H9 (cell line): ENCODE results near the gene PPARGC1A. TPM values are rescaled to one million over a fixed set of nuclear protein-coding genes. Genes with fewer than 3 reads are reported as not detected.

Source experiments
- DNase-seq: peaks from one replicate; pipeline ENCODE4 v3.0.0-alpha.2; 2017
- H2AFZ ChIP-seq: one replicate; pipeline ENCODE4 v1.6.1; 2013; ENCODE audit warnings: mild to moderate bottlenecking, low read length, control low read depth, moderate library complexity
- H2AK5ac ChIP-seq: 2 replicates; pipeline ENCODE4 v1.6.1; 2013; ENCODE audit warnings: low read length, control low read depth, mixed read lengths; ENCODE audit not compliant: insufficient read length
- H2BK120ac ChIP-seq: one replicate; pipeline ENCODE4 v1.6.1; 2013; ENCODE audit warnings: low read depth, mild to moderate bottlenecking, low read length, control low read depth, inconsistent platforms; ENCODE audit not compliant: poor library complexity, severe bottlenecking
- H2BK12ac ChIP-seq: 2 replicates; pipeline ENCODE4 v1.6.1; 2013; ENCODE audit warnings: low read length, control low read depth, mixed read lengths, low read depth; ENCODE audit not compliant: insufficient read length
- H2BK15ac ChIP-seq: 2 replicates; pipeline ENCODE4 v1.6.1; 2013; ENCODE audit warnings: low read depth, low read length, control low read depth
- H2BK20ac ChIP-seq: one replicate; pipeline ENCODE4 v1.6.1; 2013; ENCODE audit warnings: low read depth, mild to moderate bottlenecking, low read length, control low read depth, inconsistent platforms; ENCODE audit not compliant: poor library complexity, severe bottlenecking
- H2BK5ac ChIP-seq: 2 replicates; pipeline ENCODE4 v1.6.1; 2013; ENCODE audit warnings: low read length, control low read depth, mixed read lengths; ENCODE audit not compliant: insufficient read length
- H3K14ac ChIP-seq: 2 replicates; pipeline ENCODE4 v1.6.1; 2013; ENCODE audit warnings: low read length, control low read depth; ENCODE audit not compliant: insufficient read depth
- H3K18ac ChIP-seq: 2 replicates; pipeline ENCODE4 v1.6.1; 2013; ENCODE audit warnings: low read depth, mild to moderate bottlenecking, mixed read lengths, low read length, control low read depth; ENCODE audit not compliant: insufficient read length
- H3K23ac ChIP-seq: 2 replicates; pipeline ENCODE4 v1.6.1; 2013; ENCODE audit warnings: low read length, control low read depth, mixed read lengths, low read depth; ENCODE audit not compliant: insufficient read length
- H3K23me2 ChIP-seq: 2 replicates; pipeline ENCODE4 v1.6.1; 2013; ENCODE audit warnings: low read depth, mild to moderate bottlenecking, mixed read lengths, low read length, control low read depth; ENCODE audit not compliant: insufficient read length, poor library complexity, severe bottlenecking
- H3K27ac ChIP-seq: 2 replicates; pipeline ENCODE4 v1.5.1; 2013; ENCODE audit warnings: low read length, control low read depth, mixed read lengths, low read depth; ENCODE audit not compliant: insufficient read length
- H3K27me3 ChIP-seq: 2 replicates; pipeline ENCODE4 v1.6.1; 2013; ENCODE audit warnings: low read length, control low read depth, inconsistent platforms; ENCODE audit not compliant: insufficient read depth
- H3K4ac ChIP-seq: 2 replicates; pipeline ENCODE4 v1.6.1; 2013; ENCODE audit warnings: low read depth, mild to moderate bottlenecking, control low read depth, inconsistent platforms, low read length, moderate library complexity
- H3K4me1 ChIP-seq: 2 replicates; pipeline ENCODE4 v1.6.1; 2013; ENCODE audit warnings: low read length, control low read depth, inconsistent platforms; ENCODE audit not compliant: insufficient read depth
- H3K4me2 ChIP-seq: 2 replicates; pipeline ENCODE4 v1.6.1; 2013; ENCODE audit warnings: low read length, control low read depth, mixed read lengths; ENCODE audit not compliant: insufficient read length, insufficient read depth
- H3K56ac ChIP-seq: 2 replicates; pipeline ENCODE4 v1.6.1; 2013; ENCODE audit warnings: low read depth, mild to moderate bottlenecking, mixed read lengths, low read length, control low read depth; ENCODE audit not compliant: insufficient read length
- H3K79me1 ChIP-seq: 2 replicates; pipeline ENCODE4 v1.6.1; 2013; ENCODE audit warnings: low read depth, mild to moderate bottlenecking, moderate library complexity, low read length, control low read depth, inconsistent platforms; ENCODE audit not compliant: insufficient read depth, poor library complexity, severe bottlenecking
- H3K79me2 ChIP-seq: 2 replicates; pipeline ENCODE4 v1.6.1; 2013; ENCODE audit warnings: low read length, control low read depth, inconsistent platforms; ENCODE audit not compliant: insufficient read depth
- H3K9ac ChIP-seq: 2 replicates; pipeline ENCODE4 v1.6.1; 2013; ENCODE audit warnings: low read length, control low read depth, mixed read lengths; ENCODE audit not compliant: insufficient read length; ENCODE audit errors: extremely low read depth
- H3K9me3 ChIP-seq: one replicate; pipeline ENCODE4 v1.6.1; 2013; ENCODE audit warnings: low read depth, low read length, inconsistent platforms; ENCODE audit not compliant: control insufficient read depth
- H3T11ph ChIP-seq: one replicate; pipeline ENCODE4 v1.6.1; 2013; ENCODE audit warnings: mild to moderate bottlenecking, low read length, control low read depth, inconsistent platforms
- H4K20me1 ChIP-seq: one replicate; pipeline ENCODE4 v1.6.1; 2013; ENCODE audit not compliant: control insufficient read depth, insufficient read length, insufficient read depth
- H4K5ac ChIP-seq: 2 replicates; pipeline ENCODE4 v1.6.1; 2013; ENCODE audit warnings: low read depth, mild to moderate bottlenecking, mixed read lengths, low read length, control low read depth; ENCODE audit not compliant: insufficient read length
- H4K8ac ChIP-seq: replicated peaks from 2 replicates; pipeline ENCODE4 v1.6.1; 2013; ENCODE audit warnings: low read length, control low read depth, mixed read lengths, low read depth; ENCODE audit not compliant: insufficient read length
- H4K91ac ChIP-seq: 2 replicates; pipeline ENCODE4 v1.6.1; 2013; ENCODE audit warnings: low read depth, mild to moderate bottlenecking, moderate library complexity, mixed read lengths, low read length, control low read depth; ENCODE audit not compliant: insufficient read length
- H3K27ac Mint-ChIP-seq, 3 experiments: 2 replicates in 2 of 3; 3 replicates in 1 of 3; pipeline ENCODE4 v1.8.0; 2020 to 2021; ENCODE audit warnings: mixed read lengths in 3 of 3, mild to moderate bottlenecking in 1 of 3, moderate library complexity in 1 of 3
- H3K27me3 Mint-ChIP-seq: 2 replicates; pipeline ENCODE4 v1.8.0; 2021; ENCODE audit warnings: low read depth, mild to moderate bottlenecking, moderate library complexity, mixed read lengths
- H3K36me3 Mint-ChIP-seq, 3 experiments: 2 replicates in 2 of 3; 3 replicates in 1 of 3; pipeline ENCODE4 v1.8.0; 2020 to 2021; ENCODE audit warnings: low read depth in 3 of 3, mixed read lengths in 3 of 3; ENCODE audit not compliant: insufficient read depth in 1 of 3
- H3K4me1 Mint-ChIP-seq, 2 experiments: 2 replicates each; pipeline ENCODE4 v1.8.0; 2020; ENCODE audit warnings: mixed read lengths in 2 of 2
- H3K4me3 Mint-ChIP-seq, 2 experiments: 2 replicates in 1 of 2; 3 replicates in 1 of 2; pipeline ENCODE4 v1.8.0; 2020 to 2021; ENCODE audit warnings: mild to moderate bottlenecking in 2 of 2, mixed read lengths in 2 of 2, moderate library complexity in 1 of 2
- H3K9me3 Mint-ChIP-seq, 2 experiments: 2 replicates in 1 of 2; 3 replicates in 1 of 2; pipeline ENCODE4 v1.8.0; 2020; ENCODE audit warnings: mild to moderate bottlenecking in 2 of 2, mixed read lengths in 2 of 2, moderate library complexity in 1 of 2
- total RNA-seq: library from RNA; stranded (reverse); gene quantifications from 2 replicates; pipeline ENCODE4 v1.2.1, GENCODE V29; 2021
- TF ChIP-seq, protein P1 (sequence below): fragments of 200-600 bp; sonication (generic); conservative IDR thresholded peaks from 3 replicates; pipeline ENCODE4 v1.8.0; 2021; ENCODE audit warnings: antibody characterized with exemption, mild to moderate bottlenecking

The PPARGC1A gene
- total RNA-seq, 1 experiment from 2014 or later, result 1.7 TPM

DNA sequence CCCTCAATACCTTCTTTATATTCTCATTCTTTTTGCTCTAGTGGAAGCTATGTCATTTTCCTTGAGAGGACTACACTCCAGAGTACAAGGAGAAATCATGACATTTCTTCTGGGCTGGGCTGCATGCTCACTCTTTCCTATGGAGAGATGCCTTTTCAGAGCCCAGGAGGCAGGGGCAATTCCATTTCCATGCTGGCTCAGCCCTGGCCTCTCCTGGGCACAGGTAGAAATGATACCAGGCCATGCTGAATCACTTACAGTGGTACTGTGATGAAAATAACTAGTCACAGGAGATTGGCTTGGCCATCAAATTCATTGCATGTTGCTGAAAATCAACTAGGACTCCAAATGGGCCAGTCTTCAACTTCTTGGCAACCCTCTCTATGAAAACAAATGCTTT lies 34.0 kb upstream of the PPARGC1A start:
- Histone ChIP-seq H4K20me1 (no peaks in the 10 kb centered on the region), H2BK120ac (no peak overlapping the region)

More for the DNA sequence above, 34.0 kb upstream of the PPARGC1A start:
- Mint-ChIP-seq H3K4me3 (no peak overlapping the region), H3K9me3 (no peaks in the 10 kb centered on the region), H3K27me3 (no peaks in the 10 kb centered on the region), H3K36me3 (no peaks in the 10 kb centered on the region), H3K4me1 (peaks cover 19 to 28% of the 10 kb centered on the region in 2 experiments), H3K27ac (no peak overlapping the region)
- H2AFZ ChIP-seq, result no peak overlapping the region
- H3K9me3 ChIP-seq, result no peaks in the 10 kb centered on the region
- H3T11ph ChIP-seq, result no peak overlapping the region
- no peaks in the 10 kb centered on the region for H3K79me1 ChIP-seq
- H4K5ac ChIP-seq, result no peak overlapping the region
- no peak for DNase-seq
- H2BK12ac ChIP-seq, result no peak overlapping the region
- no peak overlapping the region for H3K23ac ChIP-seq
- H2BK20ac ChIP-seq, result no peak overlapping the region
- no peak overlapping the region for H3K14ac ChIP-seq
- no peak overlapping the region for H3K27ac ChIP-seq
- no peaks in the 10 kb centered on the region for H3K79me2 ChIP-seq
- no peak overlapping the region for H2BK5ac ChIP-seq
- H3K4ac ChIP-seq, result no peak overlapping the region
- H3K18ac ChIP-seq, result no peak overlapping the region
- no peak overlapping the region for H3K56ac ChIP-seq
- no peak overlapping the region for H2BK15ac ChIP-seq
- H3K4me1 ChIP-seq, result no peaks in the 10 kb centered on the region
- no peak overlapping the region for H4K91ac ChIP-seq
- H2AK5ac ChIP-seq, result no peak overlapping the region
- H3K9ac ChIP-seq, result no peak overlapping the region
- no peak overlapping the region for H3K4me2 ChIP-seq
- H3K23me2 ChIP-seq, result no peaks in the 10 kb centered on the region
- H4K8ac ChIP-seq, result no peak overlapping the region
- H3K27me3 ChIP-seq, result no peaks in the 10 kb centered on the region
- TF ChIP-seq, protein P1, sequence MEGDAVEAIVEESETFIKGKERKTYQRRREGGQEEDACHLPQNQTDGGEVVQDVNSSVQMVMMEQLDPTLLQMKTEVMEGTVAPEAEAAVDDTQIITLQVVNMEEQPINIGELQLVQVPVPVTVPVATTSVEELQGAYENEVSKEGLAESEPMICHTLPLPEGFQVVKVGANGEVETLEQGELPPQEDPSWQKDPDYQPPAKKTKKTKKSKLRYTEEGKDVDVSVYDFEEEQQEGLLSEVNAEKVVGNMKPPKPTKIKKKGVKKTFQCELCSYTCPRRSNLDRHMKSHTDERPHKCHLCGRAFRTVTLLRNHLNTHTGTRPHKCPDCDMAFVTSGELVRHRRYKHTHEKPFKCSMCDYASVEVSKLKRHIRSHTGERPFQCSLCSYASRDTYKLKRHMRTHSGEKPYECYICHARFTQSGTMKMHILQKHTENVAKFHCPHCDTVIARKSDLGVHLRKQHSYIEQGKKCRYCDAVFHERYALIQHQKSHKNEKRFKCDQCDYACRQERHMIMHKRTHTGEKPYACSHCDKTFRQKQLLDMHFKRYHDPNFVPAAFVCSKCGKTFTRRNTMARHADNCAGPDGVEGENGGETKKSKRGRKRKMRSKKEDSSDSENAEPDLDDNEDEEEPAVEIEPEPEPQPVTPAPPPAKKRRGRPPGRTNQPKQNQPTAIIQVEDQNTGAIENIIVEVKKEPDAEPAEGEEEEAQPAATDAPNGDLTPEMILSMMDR, result peak; percentile 29; the same call in 2 of the 3 replicates
